Measurements from ENCODE around the gene SH3PXD2A. TPM values are rescaled to one million over a fixed set of nuclear protein-coding genes. Genes with fewer than 3 reads are reported as not detected.

Gene SH3PXD2A
- total RNA-seq, 1 donor from 2014 or later: 17.3 TPM

DNA sequence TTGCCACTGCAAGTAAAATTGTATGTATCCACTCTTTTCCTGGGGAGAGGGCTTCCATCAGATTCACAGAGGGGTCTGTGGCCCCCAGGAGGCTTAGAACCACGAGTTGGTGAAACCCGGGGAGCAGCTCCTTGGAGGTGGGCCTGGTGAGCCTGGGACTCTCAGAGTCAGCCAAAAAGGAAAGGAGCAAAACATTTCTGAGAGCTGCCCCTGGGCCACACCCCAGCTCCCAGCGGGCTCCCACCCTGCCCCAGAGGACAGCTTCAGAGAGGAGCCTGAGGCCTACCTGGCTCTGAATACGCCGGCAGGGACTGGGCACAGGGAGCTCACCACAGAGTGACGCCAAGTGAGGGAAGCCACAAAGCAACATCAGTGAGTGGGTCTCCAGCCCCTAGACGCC, 56.9 kb downstream of the SH3PXD2A start:
- H3K9me3 ChIP-seq (ENCODE audit: insufficient read depth, low read depth, low read length): no peaks in the 10 kb centered on the region
- peaks cover 2% of the 10 kb centered on the region for H4K20me1 ChIP-seq (ENCODE audit: insufficient read depth, low read length)
- H3K36me3 ChIP-seq (ENCODE audit: insufficient read depth, low read length): no peaks in the 10 kb centered on the region
- no peak overlapping the region for H3K4me2 ChIP-seq (ENCODE audit: low read length)
- H3K4me1 ChIP-seq (ENCODE audit: insufficient read depth, low read length): peaks cover 10% of the 10 kb centered on the region
- H3K9ac ChIP-seq (ENCODE audit: low read length): no peak overlapping the region
- DNase-seq (ENCODE audit: low read depth) (no peak), FAIRE-seq (no peak)
- Mint-ChIP-seq H3K9me3 (ENCODE audit: unreplicated experiment) (no peaks in the 10 kb centered on the region), H3K36me3 (ENCODE audit: low read depth, unreplicated experiment) (peaks cover 6% of the 10 kb centered on the region), H3K27me3 (ENCODE audit: low read depth, unreplicated experiment) (peaks cover 4% of the 10 kb centered on the region), H3K27ac (ENCODE audit: unreplicated experiment) (no peak overlapping the region), H3K4me3 (ENCODE audit: unreplicated experiment) (no peak overlapping the region), H3K4me1 (ENCODE audit: low read depth, unreplicated experiment) (peaks cover 20% of the 10 kb centered on the region)
- no peak overlapping the region for H3K27ac ChIP-seq (ENCODE audit: low read depth, low read length)
- no peaks in the 10 kb centered on the region for H3K27me3 ChIP-seq (ENCODE audit: insufficient read depth, low read length)
- no peaks in the 10 kb centered on the region for H3K79me2 ChIP-seq (ENCODE audit: insufficient read depth, low read length)
- H2AFZ ChIP-seq (ENCODE audit: low read depth, low read length): no peak overlapping the region
- TF ChIP-seq EZH2 (IDR thresholded peaks at IDR 0.05; ENCODE audit: insufficient read depth, low read length): no peak
- TF ChIP-seq, protein P1, sequence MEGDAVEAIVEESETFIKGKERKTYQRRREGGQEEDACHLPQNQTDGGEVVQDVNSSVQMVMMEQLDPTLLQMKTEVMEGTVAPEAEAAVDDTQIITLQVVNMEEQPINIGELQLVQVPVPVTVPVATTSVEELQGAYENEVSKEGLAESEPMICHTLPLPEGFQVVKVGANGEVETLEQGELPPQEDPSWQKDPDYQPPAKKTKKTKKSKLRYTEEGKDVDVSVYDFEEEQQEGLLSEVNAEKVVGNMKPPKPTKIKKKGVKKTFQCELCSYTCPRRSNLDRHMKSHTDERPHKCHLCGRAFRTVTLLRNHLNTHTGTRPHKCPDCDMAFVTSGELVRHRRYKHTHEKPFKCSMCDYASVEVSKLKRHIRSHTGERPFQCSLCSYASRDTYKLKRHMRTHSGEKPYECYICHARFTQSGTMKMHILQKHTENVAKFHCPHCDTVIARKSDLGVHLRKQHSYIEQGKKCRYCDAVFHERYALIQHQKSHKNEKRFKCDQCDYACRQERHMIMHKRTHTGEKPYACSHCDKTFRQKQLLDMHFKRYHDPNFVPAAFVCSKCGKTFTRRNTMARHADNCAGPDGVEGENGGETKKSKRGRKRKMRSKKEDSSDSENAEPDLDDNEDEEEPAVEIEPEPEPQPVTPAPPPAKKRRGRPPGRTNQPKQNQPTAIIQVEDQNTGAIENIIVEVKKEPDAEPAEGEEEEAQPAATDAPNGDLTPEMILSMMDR (IDR thresholded peaks at IDR 0.05; ENCODE audit: insufficient read depth, low read depth, low read length): no peak
- H3K4me3 ChIP-seq (ENCODE audit: insufficient read depth, low read depth, low read length): no peak overlapping the region

GRCh38 chr10:103797857-103798256, 57.5 kb downstream of the SH3PXD2A start:
- DNase-seq (ENCODE audit: low read depth) (no peak), FAIRE-seq (no peak)
- Histone ChIP-seq H2AFZ (ENCODE audit: low read depth, low read length) (no peak overlapping the region), H3K79me2 (ENCODE audit: insufficient read depth, low read length) (no peaks in the 10 kb centered on the region), H3K27ac (ENCODE audit: low read depth, low read length) (no peak overlapping the region), H3K36me3 (ENCODE audit: insufficient read depth, low read length) (no peaks in the 10 kb centered on the region), H3K4me2 (ENCODE audit: low read length) (no peak overlapping the region), H3K9ac (ENCODE audit: low read length) (no peak overlapping the region), H3K4me3 (ENCODE audit: insufficient read depth, low read depth, low read length) (no peak overlapping the region), H4K20me1 (ENCODE audit: insufficient read depth, low read length) (no peaks in the 10 kb centered on the region), H3K4me1 (ENCODE audit: insufficient read depth, low read length) (peaks cover 10% of the 10 kb centered on the region), H3K9me3 (ENCODE audit: insufficient read depth, low read depth, low read length) (no peaks in the 10 kb centered on the region), H3K27me3 (ENCODE audit: insufficient read depth, low read length) (no peaks in the 10 kb centered on the region)
- Mint-ChIP-seq H3K4me3 (ENCODE audit: unreplicated experiment) (no peak overlapping the region), H3K27me3 (ENCODE audit: low read depth, unreplicated experiment) (peaks cover 2% of the 10 kb centered on the region), H3K27ac (ENCODE audit: unreplicated experiment) (no peak overlapping the region), H3K4me1 (ENCODE audit: low read depth, unreplicated experiment) (peaks cover 20% of the 10 kb centered on the region), H3K9me3 (ENCODE audit: unreplicated experiment) (no peaks in the 10 kb centered on the region), H3K36me3 (ENCODE audit: low read depth, unreplicated experiment) (peaks cover 8% of the 10 kb centered on the region)
- no peak for TF ChIP-seq EZH2 (IDR thresholded peaks at IDR 0.05; ENCODE audit: insufficient read depth, low read length)
- TF ChIP-seq, protein P1 (IDR thresholded peaks at IDR 0.05; ENCODE audit: insufficient read depth, low read depth, low read length): no peak

DNA sequence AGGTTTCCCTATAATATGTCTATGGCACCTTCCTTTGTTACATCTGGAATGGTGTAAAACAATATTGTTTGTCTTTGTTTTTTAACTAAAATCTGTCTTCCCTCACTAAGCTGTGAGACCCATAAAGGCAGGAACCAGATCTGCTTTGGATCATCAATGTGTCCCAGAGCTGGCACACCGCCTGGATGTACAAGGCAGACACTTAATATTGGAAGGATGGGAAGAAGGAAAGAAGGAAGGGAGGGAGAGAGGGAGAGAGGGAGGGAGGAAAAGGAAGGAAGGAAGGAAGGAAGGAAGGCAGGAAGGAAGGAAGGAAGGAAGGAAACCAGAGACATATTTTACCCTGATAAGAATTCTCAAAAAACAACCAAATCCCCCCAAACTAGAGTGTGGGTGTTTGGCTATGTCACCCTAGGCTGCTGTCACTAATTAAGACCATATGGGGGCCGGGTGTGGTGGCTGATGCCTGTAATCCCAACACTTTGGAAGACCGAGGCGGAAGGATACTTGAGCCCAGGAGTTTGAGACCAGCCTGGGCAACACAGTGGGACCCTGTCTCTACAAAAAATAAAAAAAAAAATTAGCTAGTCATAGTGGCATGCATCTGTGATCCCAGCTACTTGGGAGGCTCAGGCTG, 59.6 kb downstream of the SH3PXD2A start:
- no peak overlapping the region for H3K4me3 Mint-ChIP-seq (ENCODE audit: unreplicated experiment)
- Histone ChIP-seq H3K36me3 (ENCODE audit: insufficient read depth, low read length) (no peaks in the 10 kb centered on the region), H4K20me1 (ENCODE audit: insufficient read depth, low read length) (no peaks in the 10 kb centered on the region), H3K4me1 (ENCODE audit: insufficient read depth, low read length) (peaks cover 5% of the 10 kb centered on the region), H3K27ac (ENCODE audit: low read depth, low read length) (no peak overlapping the region), H3K4me3 (ENCODE audit: insufficient read depth, low read depth, low read length) (no peak overlapping the region), H2AFZ (ENCODE audit: low read depth, low read length) (no peak overlapping the region), H3K79me2 (ENCODE audit: insufficient read depth, low read length) (no peaks in the 10 kb centered on the region), H3K9me3 (ENCODE audit: insufficient read depth, low read depth, low read length) (no peaks in the 10 kb centered on the region), H3K9ac (ENCODE audit: low read length) (no peak overlapping the region), H3K4me2 (ENCODE audit: low read length) (no peak overlapping the region), H3K27me3 (ENCODE audit: insufficient read depth, low read length) (no peaks in the 10 kb centered on the region)
- no peak overlapping the region for H3K27ac Mint-ChIP-seq (ENCODE audit: unreplicated experiment)
- TF ChIP-seq, protein P1 (IDR thresholded peaks at IDR 0.05; ENCODE audit: insufficient read depth, low read depth, low read length): no peak
- no peak for TF ChIP-seq EZH2 (IDR thresholded peaks at IDR 0.05; ENCODE audit: insufficient read depth, low read length)
- peaks cover 11% of the 10 kb centered on the region for H3K36me3 Mint-ChIP-seq (ENCODE audit: low read depth, unreplicated experiment)
- no peaks in the 10 kb centered on the region for H3K9me3 Mint-ChIP-seq (ENCODE audit: unreplicated experiment)
- H3K27me3 Mint-ChIP-seq (ENCODE audit: low read depth, unreplicated experiment): peaks cover 6% of the 10 kb centered on the region
- H3K4me1 Mint-ChIP-seq (ENCODE audit: low read depth, unreplicated experiment): peaks cover 17% of the 10 kb centered on the region
- FAIRE-seq (no peak), DNase-seq (ENCODE audit: low read depth) (no peak)
